ENCODE data around the gene CLDND1. TPM values are rescaled to one million over a fixed set of nuclear protein-coding genes. Genes with fewer than 3 reads are reported as not detected.

CLDND1 gene
- total and polyA plus RNA-seq, 8 donors, result 20.6 to 161 (median 75.7) TPM

- Histone ChIP-seq H3K4me1 (no peaks in the 10 kb centered on the region), H3K27me3 (no peaks in the 10 kb centered on the region), H3K9me3 (no peaks in the 10 kb centered on the region), H3K27ac (no peak overlapping the region), H3K36me3 (no peaks in the 10 kb centered on the region), H3K4me3 (no peak overlapping the region)
- intact Hi-C loops (cut with DNase I; ENCODE audit: low total_unique reads), result no loop called here
- WGBS, 5 donors, result 89 to 96% (median 92%) methylated on average over 2 of the region's 2 CpGs
- no peak for TF ChIP-seq EP300 (IDR thresholded peaks at IDR 0.05)
- TF ChIP-seq POLR2AphosphoS5 (IDR thresholded peaks at IDR 0.05), result no peak
- no peak for TF ChIP-seq POLR2A (IDR thresholded peaks at IDR 0.05)
- no peak for TF ChIP-seq CTCF (IDR thresholded peaks at IDR 0.05)
- DNase-seq, result no peak
Observed at GRCh38 chr3:98530676-98531075, 8.0 kb upstream of the CLDND1 start.

GRCh38 chr3:98529856-98530459 is 7.3 kb upstream of the CLDND1 start:
- no peak overlapping the region for H3K4me3 ChIP-seq
- H3K9me3 ChIP-seq, result no peaks in the 10 kb centered on the region
- H3K36me3 ChIP-seq, result no peaks in the 10 kb centered on the region
- H3K27ac ChIP-seq, result no peak overlapping the region
- intact Hi-C loops (cut with DNase I; ENCODE audit: low total_unique reads), result no loop called here
- TF ChIP-seq POLR2A (IDR thresholded peaks at IDR 0.05), result no peak
- TF ChIP-seq POLR2AphosphoS5 (IDR thresholded peaks at IDR 0.05), result no peak
- no peak for TF ChIP-seq EP300 (IDR thresholded peaks at IDR 0.05)
- TF ChIP-seq CTCF (IDR thresholded peaks at IDR 0.05), result no peak
- DNase-seq, result no peak
- H3K27me3 ChIP-seq, result no peaks in the 10 kb centered on the region
- H3K4me1 ChIP-seq, result no peaks in the 10 kb centered on the region
- 84 to 92% (median 88%) methylated on average over 8 of the region's 8 CpGs for WGBS, 5 donors

- no peak for DNase-seq
- no peak overlapping the region for H3K27ac ChIP-seq
- TF ChIP-seq CTCF (IDR thresholded peaks at IDR 0.05) (no peak), POLR2A (IDR thresholded peaks at IDR 0.05) (no peak), EP300 (IDR thresholded peaks at IDR 0.05) (no peak), POLR2AphosphoS5 (IDR thresholded peaks at IDR 0.05) (no peak)
- H3K9me3 ChIP-seq, result no peaks in the 10 kb centered on the region
- intact Hi-C loops (cut with DNase I; ENCODE audit: low total_unique reads), result no loop called here
- 35 to 50% (median 39%) methylated on average over 4 of the region's 4 CpGs for WGBS, 5 donors
- no peaks in the 10 kb centered on the region for H3K27me3 ChIP-seq
- no peaks in the 10 kb centered on the region for H3K4me1 ChIP-seq
- H3K4me3 ChIP-seq, result no peak overlapping the region
- no peaks in the 10 kb centered on the region for H3K36me3 ChIP-seq
Observed at GRCh38 chr3:98528474-98529346, 6.0 kb upstream of the CLDND1 start.

- DNase-seq, result no peak
- WGBS, 5 donors, result 83 to 91% (median 86%) methylated on average over 6 of the region's 6 CpGs
- no peak overlapping the region for H3K4me3 ChIP-seq
- H3K27me3 ChIP-seq, result no peaks in the 10 kb centered on the region
- H3K4me1 ChIP-seq, result peaks cover 0 to 21% (median 16%) of the 10 kb centered on the region in 4 donors
- no peak overlapping the region for H3K27ac ChIP-seq
- intact Hi-C loops (cut with DNase I; ENCODE audit: low total_unique reads), result no loop called here
- no peaks in the 10 kb centered on the region for H3K9me3 ChIP-seq
- peaks cover 0 to 7% (median 0%) of the 10 kb centered on the region in 4 donors for H3K36me3 ChIP-seq
- TF ChIP-seq POLR2A (IDR thresholded peaks at IDR 0.05) (no peak), POLR2AphosphoS5 (IDR thresholded peaks at IDR 0.05) (no peak), CTCF (IDR thresholded peaks at IDR 0.05) (no peak), EP300 (IDR thresholded peaks at IDR 0.05) (no peak)
Observed at GRCh38 chr3:98525494-98525893, 2.8 kb upstream of the CLDND1 start.

All from stomach (tissue), 9 donors.